Jurkat, Clone E6-1 (cell line): ENCODE data around the gene EEPD1.

Source experiments
- DNase-seq: peaks from one replicate; pipeline ENCODE4 v3.0.0-alpha.2; 2011; ENCODE audit warnings: low read depth, low spot score
- H3K4me3 ChIP-seq: 2 replicates; pipeline ENCODE4 v1.5.1; 2011; ENCODE audit warnings: mild to moderate bottlenecking, low read length, control low read depth, moderate library complexity

EEPD1 gene

DNA sequence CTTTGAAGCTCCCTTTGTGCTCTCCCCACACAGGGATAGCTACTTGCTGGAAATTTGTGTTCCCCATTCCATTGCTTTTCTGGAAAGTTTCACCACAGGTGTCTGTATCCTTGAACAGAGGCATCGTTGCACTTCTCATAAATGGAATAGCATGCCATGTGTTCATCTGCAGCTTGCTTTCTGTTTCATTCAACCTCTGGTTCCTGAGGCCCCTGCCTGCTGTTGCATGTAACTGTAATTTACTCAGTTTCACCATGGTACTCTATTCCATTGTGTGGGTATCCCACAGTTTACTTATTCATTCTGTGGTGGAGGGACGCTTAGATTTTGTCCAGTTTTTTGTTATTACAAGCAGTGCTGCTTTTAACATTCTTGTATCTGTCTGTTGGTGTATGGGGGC lies 32.0 kb downstream of the EEPD1 start:
- no peak overlapping the region for H3K4me3 ChIP-seq
- no peak for DNase-seq

DNA sequence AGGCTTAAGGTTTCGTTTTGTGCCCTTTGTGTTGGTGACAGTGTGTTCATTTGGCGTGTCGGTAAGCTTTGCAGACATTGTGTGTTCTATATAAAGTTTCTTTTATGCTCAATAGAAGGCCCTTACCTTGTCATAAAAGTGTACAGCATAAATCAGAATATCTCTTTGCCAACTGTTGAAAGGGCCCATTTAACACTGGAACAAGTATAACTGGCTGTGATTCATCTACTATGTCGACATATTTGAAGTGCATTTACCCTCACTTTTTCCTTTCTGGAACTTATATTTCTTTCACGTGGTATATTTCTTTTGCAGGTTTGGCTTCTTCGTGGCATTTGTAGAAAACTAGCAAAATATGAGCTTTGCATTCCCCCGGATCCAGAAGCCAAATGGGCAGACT lies 32.7 kb downstream of the EEPD1 start:
- DNase-seq, result no peak
- no peak overlapping the region for H3K4me3 ChIP-seq

GRCh38 chr7:36186359-36187121 lies 33.5 kb downstream of the EEPD1 start:
- DNase-seq, result no peak
- no peak overlapping the region for H3K4me3 ChIP-seq

DNA sequence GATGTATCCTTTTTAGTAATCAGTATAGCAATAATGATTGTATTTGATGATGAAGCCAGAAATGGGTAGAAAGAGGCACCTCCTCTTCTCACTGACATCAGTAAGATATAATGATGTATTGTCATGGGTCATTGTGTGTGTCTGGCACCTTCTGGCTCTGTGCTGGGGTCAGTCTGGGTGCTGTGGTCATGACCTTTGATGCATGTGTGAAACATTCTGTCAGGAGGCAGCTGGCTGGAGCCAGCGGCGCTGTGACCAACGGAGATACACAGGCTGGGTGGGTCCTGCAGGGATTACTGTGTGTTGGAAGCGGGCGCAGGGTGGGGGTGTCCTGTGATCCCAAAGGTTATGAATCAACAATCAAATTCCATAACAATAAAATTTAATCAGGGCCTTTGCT lies 35.2 kb downstream of the EEPD1 start:
- no peak for DNase-seq
- H3K4me3 ChIP-seq, result no peak overlapping the region

DNA sequence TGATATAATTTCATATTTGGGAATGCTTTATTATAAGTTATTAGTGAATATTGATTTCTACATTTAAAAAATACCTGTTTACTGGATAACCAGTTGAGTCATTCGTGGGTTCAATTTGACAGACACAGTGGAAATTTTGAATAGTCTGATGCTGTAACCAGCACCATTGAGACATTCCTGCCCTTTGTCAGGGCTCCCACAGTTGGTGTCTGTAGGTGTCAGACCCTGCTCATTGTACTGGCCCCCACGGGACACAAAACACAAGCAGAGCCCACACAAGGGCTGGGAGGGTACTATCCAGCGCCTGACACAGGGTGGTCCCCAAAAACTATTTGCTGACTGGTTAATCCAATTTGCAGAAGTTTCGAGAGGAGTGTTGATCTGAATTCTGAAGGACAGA lies 35.9 kb downstream of the EEPD1 start:
- no peak overlapping the region for H3K4me3 ChIP-seq
- DNase-seq, result no peak

GRCh38 chr7:36190447-36191291 lies 37.6 kb downstream of the EEPD1 start:
- DNase-seq, result no peak

DNA sequence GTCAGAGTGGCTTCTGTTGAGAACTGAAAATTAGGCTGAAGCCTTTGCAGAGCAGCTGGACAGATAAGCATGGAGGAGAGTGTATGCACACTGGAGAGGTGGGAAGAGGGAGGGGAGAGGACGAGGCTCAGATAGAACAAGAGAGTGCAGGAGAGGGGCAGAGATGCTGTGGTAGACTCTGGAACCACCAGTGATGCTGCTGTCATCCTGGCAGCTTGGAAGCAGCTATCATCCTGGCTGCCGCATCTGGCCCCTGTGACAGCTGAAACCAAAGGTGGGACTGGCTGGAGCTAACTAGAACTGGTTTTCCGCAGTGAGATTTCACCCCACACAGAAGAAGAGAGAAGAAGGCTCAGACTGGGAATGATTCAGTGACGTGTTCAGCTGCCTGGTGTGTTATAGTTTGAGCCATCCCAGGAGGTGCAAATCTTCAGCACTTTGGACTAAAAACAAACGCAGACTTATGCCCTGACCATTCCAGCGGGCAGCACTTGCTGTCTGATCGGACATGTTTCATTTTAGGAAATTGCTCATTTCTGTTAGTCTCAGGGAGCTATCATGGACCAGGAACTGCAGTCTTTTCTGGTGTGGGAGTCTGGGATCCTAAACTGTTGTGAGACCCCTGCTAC lies 38.4 kb downstream of the EEPD1 start:
- no peak for DNase-seq
- H3K4me3 ChIP-seq, result no peak overlapping the region

More at GRCh38 chr7:36190447-36191291, 37.6 kb downstream of the EEPD1 start:
- H3K4me3 ChIP-seq, result no peak overlapping the region

- DNase-seq, result no peak
- no peak overlapping the region for H3K4me3 ChIP-seq
Measured at GRCh38 chr7:36192053-36192824, 39.2 kb downstream of the EEPD1 start.

DNA sequence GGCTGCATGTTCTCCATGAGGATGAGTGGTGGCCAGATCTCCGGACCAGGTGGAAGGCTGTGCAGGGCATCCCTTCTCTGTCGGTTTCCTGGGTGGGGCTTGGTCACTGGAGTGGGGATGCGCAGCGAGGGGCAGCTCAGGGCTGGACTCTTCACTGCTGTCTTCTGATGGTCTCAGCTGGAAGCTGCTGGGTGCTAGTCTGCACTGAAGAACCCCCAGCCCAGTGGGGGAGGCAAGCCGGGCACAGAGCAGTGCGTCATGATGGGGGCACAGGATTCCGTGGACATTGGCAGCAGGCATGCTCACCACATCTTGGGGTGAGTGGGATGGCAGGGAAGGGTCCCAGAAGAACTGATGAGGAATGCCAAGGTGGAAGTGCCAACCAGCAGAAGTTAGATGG lies 39.8 kb downstream of the EEPD1 start:
- H3K4me3 ChIP-seq, result no peak overlapping the region
- no peak for DNase-seq

GRCh38 chr7:36198854-36199266 lies 45.8 kb downstream of the EEPD1 start:
- DNase-seq, result no peak
- H3K4me3 ChIP-seq, result no peak overlapping the region

GRCh38 chr7:36199329-36199728 lies 46.3 kb downstream of the EEPD1 start:
- no peak overlapping the region for H3K4me3 ChIP-seq
- DNase-seq, result no peak

DNA sequence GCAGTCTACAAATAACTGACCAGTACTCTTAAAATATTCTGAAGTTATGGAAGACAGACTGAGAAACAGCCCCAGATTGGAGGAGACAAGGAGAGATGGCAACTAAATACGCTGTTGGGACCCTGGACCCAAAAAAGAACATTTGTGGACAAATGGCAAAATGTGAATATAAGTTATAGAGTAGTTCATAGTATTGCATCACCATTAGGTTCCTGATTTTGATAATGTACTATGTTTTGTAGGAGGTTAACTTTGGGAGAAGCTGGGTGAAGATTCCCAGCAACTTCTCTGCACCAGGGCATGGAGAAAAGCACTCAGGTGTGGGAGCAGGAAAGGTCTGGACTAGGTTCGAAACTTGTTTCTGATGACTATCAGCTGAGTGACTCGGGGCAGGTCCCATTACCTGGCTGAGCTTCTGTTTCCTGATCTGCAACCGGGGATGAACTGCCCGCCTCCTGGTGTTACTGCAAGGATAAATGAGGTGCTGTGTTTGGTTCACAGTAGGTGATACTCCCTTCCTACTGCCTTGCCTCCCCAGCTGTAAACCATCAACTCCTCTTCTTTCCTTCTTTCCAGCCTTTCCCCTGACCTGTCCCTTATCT lies 48.2 kb downstream of the EEPD1 start:
- DNase-seq, result no peak
- H3K4me3 ChIP-seq, result no peak overlapping the region

DNA sequence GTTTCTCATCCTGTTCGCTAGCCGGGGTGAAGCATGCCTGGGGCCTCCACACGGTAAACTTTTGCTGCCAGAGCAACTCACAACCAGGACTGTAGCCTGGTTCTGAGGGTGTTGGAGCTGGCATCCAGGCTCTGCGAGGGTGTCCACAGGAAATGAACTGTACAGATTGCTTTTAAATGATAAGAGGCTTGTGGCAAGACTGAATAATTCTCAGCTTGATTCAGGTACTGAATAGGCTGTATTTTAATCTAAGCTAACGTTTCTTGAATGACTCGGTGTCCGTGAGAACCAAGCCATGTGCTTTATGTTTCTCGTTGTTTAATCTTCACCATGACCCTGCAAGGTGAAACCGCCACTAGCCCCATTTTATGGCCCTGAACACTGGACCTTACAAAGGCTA lies 49.3 kb downstream of the EEPD1 start:
- no peak overlapping the region for H3K4me3 ChIP-seq

DNA sequence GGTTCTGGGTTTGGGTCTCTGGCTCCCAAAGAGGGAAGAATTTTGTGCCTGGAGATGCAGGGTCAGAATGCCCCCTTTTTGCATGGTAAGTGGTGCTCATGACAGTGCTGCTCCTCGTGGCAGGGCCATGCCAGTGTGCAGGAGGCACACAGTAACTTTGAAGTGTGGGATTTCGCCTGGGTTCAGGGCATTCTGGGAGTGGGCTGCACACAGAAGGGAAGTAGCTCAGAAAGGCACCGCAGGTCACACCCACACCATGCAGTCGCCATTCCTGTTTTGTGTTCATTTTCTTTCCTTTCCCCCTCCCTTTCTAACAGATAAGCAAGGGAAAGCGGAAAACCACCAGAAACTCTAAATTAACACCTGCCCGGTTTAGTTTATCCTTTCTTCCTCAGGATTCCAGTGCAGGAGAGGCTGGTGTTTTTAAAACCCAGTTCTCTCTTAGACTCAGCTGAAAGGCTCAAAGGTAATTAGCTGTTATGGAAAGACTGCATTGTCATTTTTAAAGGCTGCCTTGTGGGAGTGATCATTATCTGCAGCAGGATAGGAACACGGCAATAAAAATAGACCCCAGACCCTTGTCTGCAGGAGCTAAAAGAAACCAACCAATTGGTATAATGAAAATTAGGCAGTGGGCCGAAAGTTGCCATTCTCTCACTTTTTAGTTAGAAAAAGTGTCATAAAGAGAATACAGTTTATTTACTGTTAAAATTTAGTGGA lies 50.2 kb downstream of the EEPD1 start:
- no peak for DNase-seq
- no peak overlapping the region for H3K4me3 ChIP-seq

More for the DNA sequence above, 49.3 kb downstream of the EEPD1 start:
- peak; percentile 83 for DNase-seq

- H3K4me3 ChIP-seq, result no peak overlapping the region
- no peak for DNase-seq
Measured at GRCh38 chr7:36204044-36204663, 51.1 kb downstream of the EEPD1 start.

DNA sequence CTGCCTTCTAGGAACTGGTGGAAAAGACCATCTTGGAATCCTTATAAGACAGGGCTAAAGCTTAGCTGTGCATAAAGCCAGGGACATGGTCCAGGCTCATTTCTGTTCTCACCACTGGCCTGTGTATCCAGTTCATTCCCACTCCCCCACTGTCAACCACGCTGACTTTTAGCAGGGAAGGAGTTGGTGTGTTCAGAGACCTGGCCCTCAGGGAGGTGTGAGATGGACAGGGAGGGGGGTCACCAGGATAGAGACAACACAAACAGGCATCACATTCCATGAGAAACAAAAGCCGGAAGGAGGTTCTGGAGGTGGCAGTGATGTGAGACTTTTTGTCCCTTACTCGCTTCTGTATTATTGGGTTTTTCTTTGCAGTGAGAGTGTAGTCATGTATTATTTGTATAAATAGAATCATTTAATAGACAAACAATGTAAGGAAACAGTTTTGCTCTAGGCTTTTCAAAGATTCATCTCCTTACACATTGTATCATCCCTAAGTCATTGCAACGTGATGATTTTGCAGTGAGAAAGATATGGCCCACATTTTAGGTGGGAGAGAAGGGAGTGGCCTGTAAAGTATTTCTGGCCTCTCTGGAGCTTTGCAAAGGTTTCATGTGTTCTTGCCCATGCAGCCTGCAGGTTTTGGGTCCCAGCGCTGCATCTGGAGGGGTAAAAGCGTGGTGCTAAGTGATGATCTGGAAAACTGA lies 52.0 kb downstream of the EEPD1 start:
- H3K4me3 ChIP-seq, result no peak overlapping the region
- DNase-seq, result no peak

- no peak overlapping the region for H3K4me3 ChIP-seq
- DNase-seq, result no peak
Measured at GRCh38 chr7:36205803-36206202, 52.7 kb downstream of the EEPD1 start.
